ENCODE results near the gene CEP350. TPM values are rescaled to one million over a fixed set of nuclear protein-coding genes. Genes with fewer than 3 reads are reported as not detected.

Gene CEP350
- total and polyA plus RNA-seq, 2 of the 4 experiments (the other 2 are of a cell fraction), result 5.0 to 36.4 TPM

- Histone ChIP-seq H3K4me1 (ENCODE audit: control insufficient read depth, insufficient read depth, low read length) (peaks cover 3% of the 10 kb centered on the region), H3K14ac (replicated peaks; ENCODE audit: low read depth, low read length) (no peak overlapping the region), H3K9me3 (ENCODE audit: control insufficient read depth, insufficient read depth, low read length) (no peaks in the 10 kb centered on the region), H3K4me3 (ENCODE audit: insufficient read depth, low read depth, low read length) (no peak overlapping the region), H4K8ac (ENCODE audit: low read depth in 2 of 2, low read length in 2 of 2) (no peak overlapping the region), H2BK20ac (ENCODE audit: low read depth, low read length) (no peak overlapping the region; the same call in 1 of the 2 replicates), H2AFZ (replicated peaks; ENCODE audit: low read length, poor library complexity) (no peak overlapping the region), H3K18ac (ENCODE audit: low read depth, low read length) (no peak overlapping the region), H4K5ac (ENCODE audit: low read depth, low read length) (no peak overlapping the region), H3K56ac (ENCODE audit: extremely low read depth, insufficient read depth, low read length) (no peak overlapping the region), H2BK120ac (ENCODE audit: low read depth, low read length) (no peak overlapping the region), H2AK5ac (ENCODE audit: low read depth, low read length) (no peak overlapping the region), H3K9ac (ENCODE audit: low read depth, low read length) (no peak overlapping the region), H2BK15ac (ENCODE audit: low read depth, low read length) (no peak overlapping the region), H4K20me1 (ENCODE audit: insufficient read depth, low read length) (no peaks in the 10 kb centered on the region), H2BK5ac (ENCODE audit: low read depth, low read length, poor library complexity, severe bottlenecking) (no peak overlapping the region), H3K23ac (ENCODE audit: low read depth, low read length) (no peak overlapping the region), H3K4me2 (ENCODE audit: low read depth, low read length) (no peak overlapping the region), H3K36me3 (ENCODE audit: control insufficient read depth, insufficient read depth, low read length) (no peaks in the 10 kb centered on the region; the same call in 1 of the 2 replicates), H3K79me1 (ENCODE audit: low read depth in 1 of 2, low read length in 2 of 2) (no peaks in the 10 kb centered on the region), H4K91ac (ENCODE audit: insufficient read depth, low read depth, low read length) (no peak overlapping the region), H3K27ac (ENCODE audit: insufficient read depth, low read length) (no peak overlapping the region), H3K27me3 (ENCODE audit: control insufficient read depth, insufficient read depth, low read length) (no peaks in the 10 kb centered on the region), H3K4ac (ENCODE audit: low read depth, low read length) (no peak overlapping the region), H2AK9ac (replicated peaks; ENCODE audit: low read depth, low read length, poor library complexity) (no peak overlapping the region), H3K9me1 (ENCODE audit: insufficient read depth, low read length) (no peaks in the 10 kb centered on the region; the same call in 1 of the 2 replicates)
- ChIA-PET POLR2A (ENCODE audit: unreplicated experiment) (no interaction called here), CTCF (no interaction called here)
- intact Hi-C loops (cut with micrococcal nuclease), result no loop called here
- no CpG with 5 or more reads among the region's 5 CpGs for WGBS, 2 experiments (ENCODE audit: extremely low coverage in 2 of 2, insufficient read length in 1 of 2)
- ATAC-seq (ENCODE audit: low read depth), result no peak
- dilution Hi-C loops (cut with HindIII; ENCODE audit: low sequenced_read_pairs, unreplicated experiment), result no loop called here
- DNase-seq, result no peak
- BruUV-seq (replicated peaks), result no TSS peak
- TF ChIP-seq RAD21 (IDR thresholded peaks at IDR 0.05; ENCODE audit: low read length), result no peak
- no peak for TF ChIP-seq MAFK (IDR thresholded peaks at IDR 0.05; ENCODE audit: low read depth, low read length)
- no peak for TF ChIP-seq CEBPB (IDR thresholded peaks at IDR 0.05; ENCODE audit: low read depth, low read length)
- no peak for TF ChIP-seq MAZ (IDR thresholded peaks at IDR 0.05; ENCODE audit: borderline replicate concordance, low read depth, low read length)
- no peak for TF ChIP-seq ELK1 (IDR thresholded peaks at IDR 0.05; ENCODE audit: borderline replicate concordance, low read depth, low read length)
- no peak for TF ChIP-seq USF2 (IDR thresholded peaks at IDR 0.05; ENCODE audit: low read depth, low read length)
- TF ChIP-seq BHLHE40 (IDR thresholded peaks at IDR 0.05; ENCODE audit: low read depth, low read length), result no peak
- TF ChIP-seq NFE2L2 (IDR thresholded peaks at IDR 0.05; ENCODE audit: low read depth, low read length), result no peak
- no peak for TF ChIP-seq CHD1 (IDR thresholded peaks at IDR 0.05; ENCODE audit: low read depth, low read length)
- no peak for TF ChIP-seq RFX5 (IDR thresholded peaks at IDR 0.05; ENCODE audit: low read depth, low read length)
- TF ChIP-seq POLR2A (IDR thresholded peaks at IDR 0.05; ENCODE audit: low read depth, low read length), result no peak
- TF ChIP-seq SMC3 (IDR thresholded peaks at IDR 0.05; ENCODE audit: low read depth, low read length), result no peak
- no peak for TF ChIP-seq MXI1 (IDR thresholded peaks at IDR 0.05; ENCODE audit: borderline replicate concordance, low read depth, low read length)
- TF ChIP-seq RCOR1 (IDR thresholded peaks at IDR 0.05; ENCODE audit: insufficient replicate concordance, low read length), result no peak
- in situ Hi-C loops (cut with MboI; ENCODE audit: low sequenced_read_pairs), result no loop called here
Observed at GRCh38 chr1:179925302-179925701, 29.3 kb upstream of the CEP350 start.
